Uterus (tissue), 4 donors: Measurements from ENCODE around the gene TMEM62. TPM values are rescaled to one million over a fixed set of nuclear protein-coding genes. Genes with fewer than 3 reads are reported as not detected.
A peak's percentile ranks its signal among the peaks of the same experiment; 100 is the strongest.

Experiments used
- DNase-seq, 2 donors: peaks; one replicate each; pipeline ENCODE4 v3.0.0-alpha.2; 2019 to 2020
- H3K27ac ChIP-seq, 2 donors: fragments of 200-600 bp; sonication (generic); 1 replicate in 1 of 2; 2 replicates in 1 of 2; pipeline ENCODE4 v1.5.1; 2016 to 2018
- H3K27me3 ChIP-seq, 2 donors: fragments of 200-600 bp; sonication (generic); one replicate each; pipeline ENCODE4 v1.5.1; 2018 to 2019; ENCODE audit warnings: control low read depth in 1 of 2
- H3K36me3 ChIP-seq, 2 donors: fragments of 200-600 bp; sonication (generic); one replicate each; pipeline ENCODE4 v1.5.1; 2019; ENCODE audit warnings: control low read depth in 1 of 2
- H3K4me1 ChIP-seq, 2 donors: fragments of 200-600 bp; sonication (generic); one replicate each; pipeline ENCODE4 v1.5.1; 2018 to 2019; ENCODE audit warnings: control low read depth in 1 of 2
- H3K4me3 ChIP-seq, 2 donors: fragments of 200-600 bp; sonication (generic); 1 replicate in 1 of 2; 2 replicates in 1 of 2; pipeline ENCODE4 v1.5.1; 2018 to 2019; ENCODE audit warnings: mild to moderate bottlenecking in 1 of 2
- H3K9me3 ChIP-seq, 2 donors: fragments of 200-600 bp; sonication (generic); one replicate each; pipeline ENCODE4 v1.5.1; 2019; ENCODE audit warnings: control low read depth in 1 of 2
- CTCF ChIP-seq, 4 experiments: fragments of 200-600 bp in 2 of 4; fragments of 450-650 bp in 2 of 4; sonication (generic) in 2 of 4; IDR thresholded peaks; one replicate each; pipeline ENCODE4 v1.5.1; 2016 to 2019; ENCODE audit warnings: antibody characterized with exemption in 4 of 4, mild to moderate bottlenecking in 2 of 4, moderate library complexity in 1 of 4
- POLR2A ChIP-seq, 2 donors: fragments of 450-650 bp; IDR thresholded peaks; one replicate each; pipeline ENCODE4 v1.6.1; 2016; ENCODE audit warnings: antibody characterized with exemption in 2 of 2, mild to moderate bottlenecking in 1 of 2, moderate library complexity in 1 of 2
- intact Hi-C: fragments of 100-400 bp; cut with DNase I; formaldehyde crosslinking; loops from one replicate; pipeline ENCODE4 v1.15.1; 2023; ENCODE audit warnings: low total_unique reads
- total RNA-seq, 4 donors: library from RNA; depleted of rRNA in 3 of 4; stranded (reverse); fragments of >200 nt in 3 of 4; gene quantifications; one replicate each; pipeline versions ENCODE4 v1.1.0 to v1.2.4, GENCODE V29; 2014 to 2023
- donor health status: DM: yes; HTN: yes; CAD: no.

TMEM62 gene
- total RNA-seq, 4 donors from 2014 or later = 18.8 to 56.6 (median 22.5) TPM

GRCh38 chr15:43100971-43101370, 32.4 kb upstream of the TMEM62 start:
- H3K27ac ChIP-seq = no peak overlapping the region
- no peaks in the 10 kb centered on the region for H3K36me3 ChIP-seq
- H3K27me3 ChIP-seq = no peaks in the 10 kb centered on the region
- no peak overlapping the region for H3K4me3 ChIP-seq
- intact Hi-C loops = no loop called here
- no peaks in the 10 kb centered on the region for H3K9me3 ChIP-seq
- TF ChIP-seq POLR2A (IDR thresholded peaks at IDR 0.05) (no peak), CTCF (IDR thresholded peaks at IDR 0.05) (no peak)
- H3K4me1 ChIP-seq = no peaks in the 10 kb centered on the region
- DNase-seq = no peak

GRCh38 chr15:43102187-43102586, 31.2 kb upstream of the TMEM62 start:
- Histone ChIP-seq H3K4me1 (no peaks in the 10 kb centered on the region), H3K4me3 (no peak overlapping the region), H3K27ac (no peak overlapping the region), H3K27me3 (no peaks in the 10 kb centered on the region), H3K9me3 (no peaks in the 10 kb centered on the region), H3K36me3 (no peaks in the 10 kb centered on the region)
- no peak for TF ChIP-seq CTCF (IDR thresholded peaks at IDR 0.05)
- TF ChIP-seq POLR2A (IDR thresholded peaks at IDR 0.05) = no peak
- intact Hi-C loops = no loop called here
- no peak for DNase-seq

- intact Hi-C loops = no loop called here
- H3K4me1 ChIP-seq = no peaks in the 10 kb centered on the region
- H3K27me3 ChIP-seq = no peaks in the 10 kb centered on the region
- no peaks in the 10 kb centered on the region for H3K9me3 ChIP-seq
- no peak overlapping the region for H3K4me3 ChIP-seq
- no peak overlapping the region for H3K27ac ChIP-seq
- no peaks in the 10 kb centered on the region for H3K36me3 ChIP-seq
- TF ChIP-seq CTCF (IDR thresholded peaks at IDR 0.05) (no peak), POLR2A (IDR thresholded peaks at IDR 0.05) (no peak)
- no peak for DNase-seq
Measured at GRCh38 chr15:43103907-43104306, 29.5 kb upstream of the TMEM62 start.

- TF ChIP-seq POLR2A (IDR thresholded peaks at IDR 0.05) (no peak), CTCF (IDR thresholded peaks at IDR 0.05) (no peak)
- Histone ChIP-seq H3K27me3 (no peaks in the 10 kb centered on the region), H3K9me3 (no peaks in the 10 kb centered on the region), H3K27ac (peak overlapping the region in 1 of 2 donors; percentile 91), H3K4me3 (peak overlapping the region in 1 of 2 donors; percentile 78), H3K36me3 (no peaks in the 10 kb centered on the region), H3K4me1 (no peaks in the 10 kb centered on the region)
- DNase-seq = no peak
- intact Hi-C loops = no loop called here
Measured at GRCh38 chr15:43104426-43104825, 29.0 kb upstream of the TMEM62 start.

- no peaks in the 10 kb centered on the region for H3K9me3 ChIP-seq
- no peaks in the 10 kb centered on the region for H3K27me3 ChIP-seq
- no peak for TF ChIP-seq CTCF (IDR thresholded peaks at IDR 0.05)
- TF ChIP-seq POLR2A (IDR thresholded peaks at IDR 0.05) = no peak
- peak overlapping the region; percentile 55 to 78 for H3K4me3 ChIP-seq
- no peak for DNase-seq
- H3K27ac ChIP-seq = peak overlapping the region; percentile 91
- H3K36me3 ChIP-seq = no peaks in the 10 kb centered on the region
- no peaks in the 10 kb centered on the region for H3K4me1 ChIP-seq
- intact Hi-C loops = no loop called here
Measured at GRCh38 chr15:43105077-43105736, 28.2 kb upstream of the TMEM62 start.
